Measurements from ENCODE around the gene ZDHHC7. TPM values are rescaled to one million over a fixed set of nuclear protein-coding genes. Genes with fewer than 3 reads are reported as not detected.
A peak's percentile ranks its signal among the peaks of the same experiment; 100 is the strongest.

The ZDHHC7 gene
- total RNA-seq, 4 donors from 2014 or later = 45.6 to 68.8 (median 54.3) TPM

GRCh38 chr16:85003076-85003475, 8.3 kb downstream of the ZDHHC7 start:
- Histone ChIP-seq H3K9me3 (no peaks in the 10 kb centered on the region), H3K36me3 (no peaks in the 10 kb centered on the region), H3K27me3 (no peaks in the 10 kb centered on the region), H3K4me3 (no peak overlapping the region), H3K4me1 (peaks cover 90 to 100% (median 100%) of the 10 kb centered on the region in 4 donors), H3K27ac (replicated peaks in 1 of 4) (peak overlapping the region; percentile 81 to 90 (median 85))
- intact Hi-C loops (cut with DNase I) = no loop called here
- TF ChIP-seq POLR2A (IDR thresholded peaks at IDR 0.05; ENCODE audit: low read depth) (no peak), POLR2AphosphoS5 (IDR thresholded peaks at IDR 0.05) (no peak), EP300 (IDR thresholded peaks at IDR 0.05) (no peak), CTCF (IDR thresholded peaks at IDR 0.05) (no peak)
- 98% methylated on average over 4 of the region's 13 CpGs for WGBS
- no peak for DNase-seq (ENCODE audit: extremely low spot score)

GRCh38 chr16:85002608-85003007, 8.7 kb downstream of the ZDHHC7 start:
- TF ChIP-seq POLR2AphosphoS5 (IDR thresholded peaks at IDR 0.05) (peak in 1 of 2 donors; percentile 35), CTCF (IDR thresholded peaks at IDR 0.05) (no peak)
- Histone ChIP-seq H3K27ac (replicated peaks in 1 of 4) (peak overlapping the region; percentile 81 to 90 (median 85)), H3K4me3 (peak overlapping the region in 2 of 4 donors; percentile 1 to 4), H3K27me3 (no peaks in the 10 kb centered on the region), H3K36me3 (no peaks in the 10 kb centered on the region), H3K9me3 (no peaks in the 10 kb centered on the region), H3K4me1 (peaks cover 86 to 100% (median 98%) of the 10 kb centered on the region in 4 donors)
- DNase-seq (ENCODE audit: extremely low spot score) = no peak
- 55% methylated on average over 12 of the region's 12 CpGs for WGBS
- intact Hi-C loops (cut with DNase I) = no loop called here

GRCh38 chr16:85002099-85002541, 9.2 kb downstream of the ZDHHC7 start:
- Histone ChIP-seq H3K4me1 (peaks cover 84 to 99% (median 95%) of the 10 kb centered on the region in 4 donors), H3K27ac (replicated peaks in 1 of 4) (peak overlapping the region; percentile 81 to 90 (median 85)), H3K4me3 (peak overlapping the region in 2 of 4 donors; percentile 1 to 4), H3K27me3 (no peaks in the 10 kb centered on the region), H3K9me3 (no peaks in the 10 kb centered on the region), H3K36me3 (no peaks in the 10 kb centered on the region)
- 69% methylated on average over 10 of the region's 10 CpGs for WGBS
- no peak for DNase-seq (ENCODE audit: extremely low spot score)
- intact Hi-C loops (cut with DNase I) = no loop called here
- TF ChIP-seq CTCF (IDR thresholded peaks at IDR 0.05) (no peak), POLR2AphosphoS5 (IDR thresholded peaks at IDR 0.05) (no peak), EP300 (IDR thresholded peaks at IDR 0.05) (no peak), POLR2A (IDR thresholded peaks at IDR 0.05; ENCODE audit: low read depth) (no peak)

GRCh38 chr16:84999857-85000480, 11.4 kb downstream of the ZDHHC7 start:
- Histone ChIP-seq H3K4me1 (peaks cover 74 to 98% (median 92%) of the 10 kb centered on the region in 4 donors), H3K9me3 (no peaks in the 10 kb centered on the region), H3K27me3 (no peaks in the 10 kb centered on the region), H3K27ac (replicated peaks in 1 of 4) (peak overlapping the region; percentile 71 to 90 (median 82)), H3K36me3 (peaks cover 0 to 8% (median 4%) of the 10 kb centered on the region in 4 donors), H3K4me3 (no peak overlapping the region)
- no peak for TF ChIP-seq POLR2A (IDR thresholded peaks at IDR 0.05; ENCODE audit: low read depth)
- TF ChIP-seq EP300 (IDR thresholded peaks at IDR 0.05) = no peak
- no peak for TF ChIP-seq POLR2AphosphoS5 (IDR thresholded peaks at IDR 0.05)
- WGBS = 84% methylated on average over 11 of the region's 11 CpGs
- intact Hi-C loops (cut with DNase I) = no loop called here
- no peak for DNase-seq (ENCODE audit: extremely low spot score)

GRCh38 chr16:84999200-84999599, 12.1 kb downstream of the ZDHHC7 start:
- Histone ChIP-seq H3K4me1 (peaks cover 72 to 98% (median 92%) of the 10 kb centered on the region in 4 donors), H3K4me3 (no peak overlapping the region), H3K36me3 (peaks cover 0 to 16% (median 8%) of the 10 kb centered on the region in 4 donors), H3K27ac (replicated peaks in 1 of 4) (peak overlapping the region; percentile 71 to 90 (median 82)), H3K27me3 (no peaks in the 10 kb centered on the region), H3K9me3 (no peaks in the 10 kb centered on the region)
- no peak for DNase-seq (ENCODE audit: extremely low spot score)
- TF ChIP-seq EP300 (IDR thresholded peaks at IDR 0.05) (no peak), POLR2AphosphoS5 (IDR thresholded peaks at IDR 0.05) (peak in 1 of 2 donors; percentile 7)
- WGBS = 72% methylated on average over 3 of the region's 3 CpGs
- intact Hi-C loops (cut with DNase I) = no loop called here
